Measurements from ENCODE around the gene ASPHD1. TPM values are rescaled to one million over a fixed set of nuclear protein-coding genes. Genes with fewer than 3 reads are reported as not detected.

Gene ASPHD1
- total RNA-seq, 1 experiment from 2014 or later, result 3.4 TPM

Other genes starting within 250 kb of the ASPHD1 start
- gene SPN, start 237.2 kb upstream of the ASPHD1 start, total RNA-seq (2014; rRNA removed; shearing (Covaris generic)), result not detected in 2 replicates
- gene QPRT, start 221.3 kb upstream of the ASPHD1 start, total RNA-seq (2014; rRNA removed; shearing (Covaris generic)), result 41.1 and 46.0 TPM in 2 replicates
- gene C16orf54, start 154.5 kb upstream of the ASPHD1 start, total RNA-seq (2014; rRNA removed; shearing (Covaris generic)), result not detected in 2 replicates
- gene ZG16, start 122.2 kb upstream of the ASPHD1 start, total RNA-seq (2014; rRNA removed; shearing (Covaris generic)), result not detected in 2 replicates
- gene KIF22, start 109.7 kb upstream of the ASPHD1 start, total RNA-seq (2014; rRNA removed; shearing (Covaris generic)), result 29.9 and 34.9 TPM in 2 replicates
- 163 and 182 TPM in 2 replicates for gene MAZ, start 94.0 kb upstream of the ASPHD1 start, total RNA-seq (2014; rRNA removed; shearing (Covaris generic))
- not detected in 2 replicates for gene PRRT2, start 88.3 kb upstream of the ASPHD1 start, total RNA-seq (2014; rRNA removed; shearing (Covaris generic))
- 19.8 and 21.1 TPM in 2 replicates for gene PAGR1, start 84.3 kb upstream of the ASPHD1 start, total RNA-seq (2014; rRNA removed; shearing (Covaris generic))
- gene MVP, start 80.0 kb upstream of the ASPHD1 start, total RNA-seq (2014; rRNA removed; shearing (Covaris generic)), result 35.7 and 41.9 TPM in 2 replicates
- gene CDIPT, start 37.3 kb upstream of the ASPHD1 start, total RNA-seq (2014; rRNA removed; shearing (Covaris generic)), result 74.1 and 82.6 TPM in 2 replicates
- gene SEZ6L2, start 938 bp upstream of the ASPHD1 start, total RNA-seq (2014; rRNA removed; shearing (Covaris generic)), result 8.7 and 10.3 TPM in 2 replicates
- gene KCTD13, start 25.7 kb downstream of the ASPHD1 start, total RNA-seq (2014; rRNA removed; shearing (Covaris generic)), result 9.1 and 11.0 TPM in 2 replicates
- gene TMEM219, start 61.6 kb downstream of the ASPHD1 start, total RNA-seq (2014; rRNA removed; shearing (Covaris generic)), result 48.2 and 51.8 TPM in 2 replicates
- gene TAOK2, start 73.4 kb downstream of the ASPHD1 start, total RNA-seq (2014; rRNA removed; shearing (Covaris generic)), result 28.6 and 30.3 TPM in 2 replicates
- gene HIRIP3, start 95.1 kb downstream of the ASPHD1 start, total RNA-seq (2014; rRNA removed; shearing (Covaris generic)), result 6.6 and 9.8 TPM in 2 replicates
- 39.4 and 46.7 TPM in 2 replicates for gene INO80E, start 95.8 kb downstream of the ASPHD1 start, total RNA-seq (2014; rRNA removed; shearing (Covaris generic))
- 1.5 and 2.1 TPM in 2 replicates for gene DOC2A, start 110.5 kb downstream of the ASPHD1 start, total RNA-seq (2014; rRNA removed; shearing (Covaris generic))
- not detected in 2 replicates for gene C16orf92, start 122.7 kb downstream of the ASPHD1 start, total RNA-seq (2014; rRNA removed; shearing (Covaris generic))
- gene TLCD3B, start 130.8 kb downstream of the ASPHD1 start, total RNA-seq (2014; rRNA removed; shearing (Covaris generic)), result not detected in 2 replicates
- 1,063 and 1,100 TPM in 2 replicates for gene ALDOA, start 165.3 kb downstream of the ASPHD1 start, total RNA-seq (2014; rRNA removed; shearing (Covaris generic))
- 70.7 and 79.1 TPM in 2 replicates for gene PPP4C, start 175.5 kb downstream of the ASPHD1 start, total RNA-seq (2014; rRNA removed; shearing (Covaris generic))
- gene TBX6, start 191.4 kb downstream of the ASPHD1 start, total RNA-seq (2014; rRNA removed; shearing (Covaris generic)), result 0.08 and 0.24 TPM in 2 replicates
- gene YPEL3, start 195.7 kb downstream of the ASPHD1 start, total RNA-seq (2014; rRNA removed; shearing (Covaris generic)), result 1.7 and 1.9 TPM in 2 replicates
- gene GDPD3, start 213.0 kb downstream of the ASPHD1 start, total RNA-seq (2014; rRNA removed; shearing (Covaris generic)), result 0.34 TPM in 1 of 2 replicates, not detected in the other
- 20.4 and 22.0 TPM in 2 replicates for gene MAPK3, start 222.7 kb downstream of the ASPHD1 start, total RNA-seq (2014; rRNA removed; shearing (Covaris generic))